ENCODE results near the gene DRD3. TPM values are rescaled to one million over a fixed set of nuclear protein-coding genes. Genes with fewer than 3 reads are reported as not detected.

Gene DRD3
- total RNA-seq, result not detected
- not detected for polyA plus RNA-seq
- long read RNA-seq, donor 1, result 0 reads
- long read RNA-seq, donor 2, result 0 reads

DNA sequence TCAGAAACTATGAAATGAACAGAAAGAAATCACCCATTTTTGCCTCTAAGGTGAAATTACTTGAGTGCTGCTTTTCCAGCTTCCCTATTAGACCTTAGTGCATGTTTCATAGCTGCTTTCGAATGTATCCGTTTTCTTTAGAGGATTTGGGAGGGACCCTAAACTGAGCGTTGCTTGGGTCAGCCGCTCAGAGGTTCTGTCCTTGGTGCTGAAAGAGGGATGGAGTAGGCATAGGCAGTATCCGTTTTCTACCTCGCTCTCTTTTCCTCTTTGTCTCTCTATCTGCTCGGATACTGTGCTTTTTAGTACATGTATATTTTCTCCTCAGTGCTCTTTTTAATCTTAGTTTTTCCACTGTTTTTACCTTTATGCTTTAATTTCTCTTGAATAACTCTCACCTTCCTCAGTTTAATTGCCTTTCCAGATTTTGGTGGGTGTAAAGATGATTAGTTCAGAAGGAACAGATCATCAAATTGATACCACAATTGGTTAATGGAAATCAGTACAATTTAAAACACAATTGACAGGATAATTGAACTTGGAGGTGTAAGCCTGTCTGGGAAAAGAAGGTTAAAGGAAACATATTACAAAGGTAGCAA, at the start of gene DRD3:
Gene DRD3 (minus strand): TSS at position 283 of the 599 bp plus-strand sequence. CDS start 7,060 bp downstream, outside the sequence.
- 2 to 5% (median 3%) methylated on average over 7 of the region's 7 CpGs for WGBS, 3 donors
- DNase-seq, result no peak

GRCh38 chr3:114227076-114227475, 48.2 kb upstream of the DRD3 start:
- peaks cover 12% of the 10 kb centered on the region for H3K9me3 ChIP-seq
- H3K4me3 ChIP-seq, result no peak overlapping the region
- no peak for ATAC-seq
- no peaks in the 10 kb centered on the region for H3K27me3 ChIP-seq (ENCODE audit: insufficient read depth in 3 of 3, low read length in 2 of 3)
- no peak overlapping the region for H3K27ac ChIP-seq
- TF ChIP-seq, protein P1, sequence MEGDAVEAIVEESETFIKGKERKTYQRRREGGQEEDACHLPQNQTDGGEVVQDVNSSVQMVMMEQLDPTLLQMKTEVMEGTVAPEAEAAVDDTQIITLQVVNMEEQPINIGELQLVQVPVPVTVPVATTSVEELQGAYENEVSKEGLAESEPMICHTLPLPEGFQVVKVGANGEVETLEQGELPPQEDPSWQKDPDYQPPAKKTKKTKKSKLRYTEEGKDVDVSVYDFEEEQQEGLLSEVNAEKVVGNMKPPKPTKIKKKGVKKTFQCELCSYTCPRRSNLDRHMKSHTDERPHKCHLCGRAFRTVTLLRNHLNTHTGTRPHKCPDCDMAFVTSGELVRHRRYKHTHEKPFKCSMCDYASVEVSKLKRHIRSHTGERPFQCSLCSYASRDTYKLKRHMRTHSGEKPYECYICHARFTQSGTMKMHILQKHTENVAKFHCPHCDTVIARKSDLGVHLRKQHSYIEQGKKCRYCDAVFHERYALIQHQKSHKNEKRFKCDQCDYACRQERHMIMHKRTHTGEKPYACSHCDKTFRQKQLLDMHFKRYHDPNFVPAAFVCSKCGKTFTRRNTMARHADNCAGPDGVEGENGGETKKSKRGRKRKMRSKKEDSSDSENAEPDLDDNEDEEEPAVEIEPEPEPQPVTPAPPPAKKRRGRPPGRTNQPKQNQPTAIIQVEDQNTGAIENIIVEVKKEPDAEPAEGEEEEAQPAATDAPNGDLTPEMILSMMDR (IDR thresholded peaks at IDR 0.05), result no peak
- H3K36me3 ChIP-seq (ENCODE audit: insufficient read depth in 1 of 2, low read depth in 1 of 2), result no peaks in the 10 kb centered on the region
- WGBS, 3 donors, result 79 to 95% (median 88%) methylated on average over 1 of the region's 1 CpG
- intact Hi-C loops (cut with DNase I), result no loop called here
- no peak for DNase-seq
- H3K4me1 ChIP-seq, result no peaks in the 10 kb centered on the region

More for the DNA sequence above, at the start of gene DRD3:
- TF ChIP-seq, protein P1 (IDR thresholded peaks at IDR 0.05), result no peak
- H3K9me3 ChIP-seq, result no peaks in the 10 kb centered on the region
- no peaks in the 10 kb centered on the region for H3K27me3 ChIP-seq (ENCODE audit: insufficient read depth in 3 of 3, low read length in 2 of 3)
- H3K27ac ChIP-seq, result no peak within 1 kb of the TSS
- ATAC-seq, result no peak
- no peaks in the 10 kb centered on the region for H3K36me3 ChIP-seq (ENCODE audit: insufficient read depth in 1 of 2, low read depth in 1 of 2)
- H3K4me3 ChIP-seq, result no peak within 1 kb of the TSS
- peaks cover 8% of the 10 kb centered on the region for H3K4me1 ChIP-seq
- intact Hi-C loops (cut with DNase I), result no loop called here

DNA sequence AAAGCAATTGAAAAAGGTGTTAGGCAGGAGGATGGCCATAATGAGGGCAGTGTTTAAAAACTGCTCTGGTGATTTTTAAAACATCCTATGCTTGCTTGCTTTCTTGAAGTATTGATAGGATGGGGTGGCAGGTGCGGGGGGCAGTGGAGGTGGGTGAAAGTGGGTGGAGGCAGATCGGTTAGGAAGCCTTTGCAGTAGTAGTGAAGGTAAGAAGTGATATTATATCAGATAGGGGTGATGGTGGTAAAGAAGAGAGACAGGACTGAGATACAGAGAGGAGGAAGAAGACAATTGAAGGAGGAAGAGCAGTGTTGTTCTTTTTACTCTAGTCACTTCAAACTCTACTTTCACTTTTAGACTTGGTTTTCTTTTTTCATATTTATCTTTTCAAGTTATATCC, 47.5 kb upstream of the DRD3 start:
- ATAC-seq (no peak), DNase-seq (no peak)
- intact Hi-C loops (cut with DNase I), result no loop called here
- Histone ChIP-seq H3K9me3 (peaks cover 12% of the 10 kb centered on the region), H3K27me3 (ENCODE audit: insufficient read depth in 3 of 3, low read length in 2 of 3) (no peaks in the 10 kb centered on the region), H3K27ac (no peak overlapping the region), H3K4me1 (no peaks in the 10 kb centered on the region), H3K4me3 (no peak overlapping the region), H3K36me3 (ENCODE audit: insufficient read depth in 1 of 2, low read depth in 1 of 2) (no peaks in the 10 kb centered on the region)
- TF ChIP-seq, protein P1 (IDR thresholded peaks at IDR 0.05), result no peak
- WGBS, 3 donors, result 88 to 90% (median 90%) methylated on average over 2 of the region's 2 CpGs

GRCh38 chr3:114223143-114223542, 44.3 kb upstream of the DRD3 start:
- intact Hi-C loops (cut with DNase I), result no loop called here
- DNase-seq (no peak), ATAC-seq (no peak)
- no peaks in the 10 kb centered on the region for H3K4me1 ChIP-seq
- no peaks in the 10 kb centered on the region for H3K27me3 ChIP-seq (ENCODE audit: insufficient read depth in 3 of 3, low read length in 2 of 3)
- H3K36me3 ChIP-seq (ENCODE audit: insufficient read depth in 1 of 2, low read depth in 1 of 2), result no peaks in the 10 kb centered on the region
- TF ChIP-seq, protein P1 (IDR thresholded peaks at IDR 0.05), result no peak
- H3K27ac ChIP-seq, result no peak overlapping the region
- WGBS, 3 donors, result 64 to 67% (median 67%) methylated on average over 3 of the region's 3 CpGs
- no peak overlapping the region for H3K4me3 ChIP-seq
- H3K9me3 ChIP-seq, result peaks cover 12% of the 10 kb centered on the region

- Histone ChIP-seq H3K9me3 (peaks cover 12% of the 10 kb centered on the region), H3K4me1 (no peaks in the 10 kb centered on the region), H3K27ac (no peak overlapping the region), H3K4me3 (no peak overlapping the region), H3K36me3 (ENCODE audit: insufficient read depth in 1 of 2, low read depth in 1 of 2) (no peaks in the 10 kb centered on the region), H3K27me3 (ENCODE audit: insufficient read depth in 3 of 3, low read length in 2 of 3) (no peaks in the 10 kb centered on the region)
- ATAC-seq, result no peak
- intact Hi-C loops (cut with DNase I), result no loop called here
- WGBS, 3 donors, result 82 to 92% (median 91%) methylated on average over 1 of the region's 1 CpG
- no peak for DNase-seq
- TF ChIP-seq, protein P1 (IDR thresholded peaks at IDR 0.05), result no peak
These were observed 43.0 kb upstream of the DRD3 start for GRCh38 chr3:114221881-114222264.

Measured in psoas muscle (tissue), 8 donors.